NCI-H774 (cell line): ENCODE measurements around the gene RALGAPB.

Source experiments
- DNase-seq: peaks from one replicate; lab custom pipeline; 2025; lab: John Stamatoyannopoulos, UW

RALGAPB gene

GRCh38 chr20:38610521-38610920, 137.9 kb downstream of the RALGAPB start:
- DNase-seq: no peak

- no peak for DNase-seq
These were observed 140.3 kb downstream of the RALGAPB start for GRCh38 chr20:38612751-38613515.

DNA sequence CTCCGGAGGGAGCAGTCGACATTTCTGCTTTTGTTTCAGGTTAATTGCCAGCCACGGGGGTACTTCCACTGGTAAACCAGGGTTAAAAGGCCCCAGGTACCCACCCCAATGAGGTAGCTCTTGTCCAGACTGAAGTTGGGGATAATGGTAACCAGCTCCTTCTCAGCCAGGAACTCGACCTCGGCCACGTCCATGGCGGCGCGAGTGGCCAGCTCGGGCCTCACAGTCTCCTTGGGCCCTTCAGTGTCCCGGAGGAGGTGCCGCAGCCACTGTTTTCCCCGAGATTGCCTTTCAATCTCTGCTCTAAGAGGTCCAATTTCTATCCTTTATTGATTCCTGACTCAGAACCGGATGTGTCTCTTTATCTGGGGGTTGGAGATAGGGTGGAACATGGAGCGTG, 142.6 kb downstream of the RALGAPB start:
- no peak for DNase-seq

DNA sequence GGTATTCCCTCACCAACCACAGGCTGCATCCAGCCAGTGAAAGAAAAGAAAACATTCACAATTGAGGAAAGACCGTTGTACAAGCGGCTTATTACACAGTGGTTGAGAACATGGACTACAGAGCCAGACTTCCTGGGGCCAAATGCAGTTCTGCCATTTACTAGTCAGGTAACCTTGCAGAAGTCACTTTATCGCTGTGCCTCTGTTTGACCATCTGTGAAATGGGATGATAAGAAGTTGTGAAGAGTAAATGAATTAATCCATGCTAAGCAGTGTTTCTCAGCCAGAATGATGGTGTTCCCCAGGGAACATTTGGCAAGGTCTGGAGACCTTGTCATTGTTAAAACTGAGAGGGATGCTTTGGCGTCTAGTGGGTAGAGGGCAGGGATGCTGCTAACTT, 143.8 kb downstream of the RALGAPB start:
- DNase-seq: no peak

GRCh38 chr20:38617011-38617829, 144.6 kb downstream of the RALGAPB start:
- DNase-seq: no peak

DNA sequence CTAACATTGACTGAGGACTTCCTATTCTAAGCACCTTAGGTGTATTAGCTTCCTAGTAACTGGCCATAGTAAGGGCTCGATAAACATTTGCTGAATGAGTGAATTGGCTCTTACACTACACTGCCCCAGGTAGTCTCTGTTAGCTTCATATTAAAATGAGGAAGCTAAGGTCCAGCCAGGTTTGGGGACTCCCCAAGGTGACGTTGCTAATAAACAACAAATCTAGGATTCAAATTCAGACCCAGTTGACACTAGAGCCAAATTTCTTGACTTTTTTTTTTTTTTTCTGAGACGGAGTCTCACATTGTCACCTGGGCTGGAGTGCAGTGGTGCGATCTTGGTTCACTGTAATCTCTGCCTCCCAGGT, 145.2 kb downstream of the RALGAPB start:
- no peak for DNase-seq

- DNase-seq: no peak
These were observed 147.8 kb downstream of the RALGAPB start for GRCh38 chr20:38620441-38620840.

DNA sequence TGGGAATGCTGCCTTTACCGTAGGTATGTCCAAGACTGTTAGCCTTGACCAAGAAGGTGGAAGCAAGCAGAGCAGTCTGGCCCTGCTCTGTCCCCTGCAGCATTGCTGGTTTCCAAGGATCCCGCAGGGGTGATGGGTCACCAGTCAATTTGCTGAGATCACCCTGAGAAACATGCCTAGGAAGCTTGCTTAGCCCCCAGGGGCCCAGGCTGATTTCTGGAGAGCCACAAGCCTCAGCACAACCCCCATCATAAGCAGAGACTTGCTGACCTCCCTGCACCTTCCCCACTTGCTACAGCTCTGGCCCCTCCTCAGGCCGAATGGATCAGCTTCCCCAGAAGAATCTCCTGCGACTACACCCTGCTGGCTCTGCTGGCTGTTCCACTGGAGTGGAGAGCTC, 150.4 kb downstream of the RALGAPB start:
- DNase-seq: no peak

- no peak for DNase-seq
These were observed 151.4 kb downstream of the RALGAPB start for GRCh38 chr20:38624084-38624483.

DNA sequence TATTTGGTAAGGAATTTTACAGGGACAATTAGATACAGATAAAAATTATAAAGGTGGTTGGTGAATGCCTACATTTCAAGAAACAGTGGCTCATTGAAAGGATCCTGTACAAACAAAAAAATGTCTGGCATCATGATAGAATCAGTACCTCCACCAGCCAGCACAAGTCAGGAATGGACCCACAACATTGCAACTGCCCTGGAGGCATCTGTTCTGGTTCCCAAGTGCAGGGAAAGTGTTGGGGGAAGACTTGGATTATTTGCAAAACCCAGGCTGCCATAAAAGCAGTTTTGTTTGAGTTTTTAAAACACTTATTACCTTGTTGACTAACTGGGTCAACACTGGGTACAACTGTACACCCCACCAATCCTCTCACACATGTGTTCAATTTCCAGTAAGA, 153.3 kb downstream of the RALGAPB start:
- no peak for DNase-seq

DNA sequence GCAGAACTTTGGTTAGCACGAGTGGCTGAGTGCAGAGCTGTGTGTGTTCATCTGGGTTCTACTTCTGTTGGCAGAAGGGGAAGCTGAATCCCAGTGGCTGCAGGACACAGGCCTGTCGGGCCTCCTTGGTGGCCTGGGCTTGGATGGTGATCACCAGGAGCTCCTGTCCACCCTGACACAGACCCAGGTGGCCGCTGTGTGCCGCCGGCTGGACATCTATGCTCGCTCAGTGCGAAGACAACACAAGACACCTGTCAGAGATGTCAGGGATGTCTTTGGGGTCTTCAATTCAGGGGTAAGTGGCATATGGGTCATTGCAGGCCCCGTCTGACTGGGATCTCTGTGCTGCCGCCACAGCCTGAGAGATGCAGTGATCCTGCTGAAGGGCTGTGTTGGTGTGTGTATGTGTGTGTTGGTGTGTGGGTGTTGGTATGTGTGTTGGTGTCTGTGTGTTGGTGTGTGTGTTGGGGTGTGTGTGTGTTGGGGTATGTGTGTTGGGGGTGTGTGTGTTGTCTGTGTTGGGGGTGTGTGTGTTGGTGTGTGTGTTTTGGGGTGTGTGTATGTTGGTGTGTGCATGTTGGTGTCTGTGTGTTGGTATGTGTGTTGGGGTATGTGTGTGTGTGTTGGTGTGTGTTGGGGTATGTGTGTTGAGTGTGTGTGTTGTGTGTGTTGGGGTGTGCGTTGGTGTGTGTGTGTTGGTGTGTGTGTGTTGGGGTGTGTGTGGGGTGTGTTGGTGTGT, 154.4 kb downstream of the RALGAPB start:
- DNase-seq: no peak
